ENCODE data around the gene LRRC38. TPM values are rescaled to one million over a fixed set of nuclear protein-coding genes. Genes with fewer than 3 reads are reported as not detected.
"Not testable (repeated sequence)": the region's sequence is repeated elsewhere in the genome, so short reads cannot be mapped to it uniquely, and the experiment has no call there.

Gene LRRC38
- total RNA-seq, 1 donor from 2014 or later: not detected

GRCh38 chr1:13443335-13443979 is 70.3 kb downstream of the LRRC38 start:
- no peak overlapping the region for H3K27ac Mint-ChIP-seq
- no peak overlapping the region for H3K4me3 Mint-ChIP-seq (ENCODE audit: low read depth)
- H3K4me1 Mint-ChIP-seq (ENCODE audit: low read depth): no peaks in the 10 kb centered on the region
- intact Hi-C loops (cut with micrococcal nuclease): no loop called here
- no peaks in the 10 kb centered on the region for H3K27me3 Mint-ChIP-seq (ENCODE audit: low read depth)
- H3K9me3 Mint-ChIP-seq: no peaks in the 10 kb centered on the region
- DNase-seq (ENCODE audit: low spot score): no peak
- no peaks in the 10 kb centered on the region for H3K36me3 Mint-ChIP-seq (ENCODE audit: low read depth)

DNA sequence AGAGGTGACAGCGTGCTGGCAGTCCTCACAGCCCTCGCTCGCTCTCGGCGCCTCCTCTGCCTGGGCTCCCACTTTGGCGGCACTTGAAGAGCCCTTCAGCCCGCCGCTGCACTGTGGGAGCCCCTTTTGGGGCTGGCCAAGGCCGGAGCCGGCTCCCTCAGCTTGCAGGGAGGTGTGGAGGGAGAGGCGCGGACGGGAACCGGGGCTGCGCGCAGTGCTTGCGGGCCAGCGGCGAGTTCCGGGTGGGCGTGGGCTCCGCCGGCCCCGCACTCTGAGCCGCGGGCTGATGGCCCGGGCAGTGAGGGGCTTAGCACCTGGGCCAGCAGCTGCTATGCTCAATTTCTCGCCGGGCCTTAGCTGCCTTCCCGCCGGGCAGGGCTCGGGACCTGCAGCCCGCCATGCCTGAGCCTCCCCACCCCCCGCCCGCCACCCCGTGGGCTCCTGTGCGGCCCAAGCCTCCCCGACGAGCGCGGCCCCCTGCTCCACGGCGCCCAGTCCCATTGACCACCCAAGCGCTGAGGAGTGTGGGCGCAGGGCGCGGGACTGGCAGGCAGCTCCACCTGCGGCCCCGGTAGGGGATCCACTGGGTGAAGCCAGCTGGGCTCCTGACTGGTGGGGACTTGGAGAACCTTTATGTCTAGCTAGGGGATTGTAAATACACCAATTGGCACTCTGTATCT is 74.6 kb downstream of the LRRC38 start:
- H3K4me1 Mint-ChIP-seq (ENCODE audit: low read depth); H3K27me3 Mint-ChIP-seq (ENCODE audit: low read depth); H3K36me3 Mint-ChIP-seq (ENCODE audit: low read depth); H3K9me3 Mint-ChIP-seq; H3K27ac Mint-ChIP-seq; H3K4me3 Mint-ChIP-seq (ENCODE audit: low read depth); DNase-seq (ENCODE audit: low spot score); intact Hi-C loops (cut with micrococcal nuclease): not testable (repeated sequence)

- Mint-ChIP-seq H3K27ac (no peak overlapping the region), H3K36me3 (ENCODE audit: low read depth) (no peaks in the 10 kb centered on the region), H3K9me3 (no peaks in the 10 kb centered on the region), H3K27me3 (ENCODE audit: low read depth) (no peaks in the 10 kb centered on the region), H3K4me1 (ENCODE audit: low read depth) (no peaks in the 10 kb centered on the region), H3K4me3 (ENCODE audit: low read depth) (no peak overlapping the region)
- no peak for DNase-seq (ENCODE audit: low spot score)
- intact Hi-C loops (cut with micrococcal nuclease): no loop called here
Measured at GRCh38 chr1:13435458-13435857, 78.3 kb downstream of the LRRC38 start.

GRCh38 chr1:13433694-13434358 is 80.0 kb downstream of the LRRC38 start:
- intact Hi-C loops (cut with micrococcal nuclease); H3K27me3 Mint-ChIP-seq (ENCODE audit: low read depth); H3K27ac Mint-ChIP-seq; DNase-seq (ENCODE audit: low spot score); H3K9me3 Mint-ChIP-seq; H3K36me3 Mint-ChIP-seq (ENCODE audit: low read depth); H3K4me3 Mint-ChIP-seq (ENCODE audit: low read depth); H3K4me1 Mint-ChIP-seq (ENCODE audit: low read depth): not testable (repeated sequence)

DNA sequence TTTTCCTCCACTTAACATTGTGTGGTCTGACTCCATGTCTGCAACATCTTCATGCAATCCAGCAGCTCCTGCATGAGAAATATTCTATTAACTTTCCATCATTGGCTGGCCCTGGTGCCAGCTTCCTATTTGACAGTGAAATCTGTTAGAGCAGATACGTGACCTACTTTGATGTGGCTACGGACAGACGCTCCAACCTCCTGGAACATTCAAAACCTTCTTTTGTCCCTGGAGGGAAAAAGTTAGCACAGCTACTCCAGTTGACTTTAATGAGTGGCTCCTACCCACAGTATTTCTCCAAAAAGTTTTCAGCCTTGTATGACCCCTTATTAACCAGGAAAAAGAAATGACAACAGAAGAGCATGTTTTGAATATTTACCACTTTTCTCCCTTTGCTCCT is 81.6 kb downstream of the LRRC38 start:
- H3K4me3 Mint-ChIP-seq (ENCODE audit: low read depth): no peak overlapping the region
- no peaks in the 10 kb centered on the region for H3K36me3 Mint-ChIP-seq (ENCODE audit: low read depth)
- H3K4me1 Mint-ChIP-seq (ENCODE audit: low read depth): no peaks in the 10 kb centered on the region
- H3K27ac Mint-ChIP-seq: no peak overlapping the region
- intact Hi-C loops (cut with micrococcal nuclease): no loop called here
- DNase-seq (ENCODE audit: low spot score): no peak
- H3K27me3 Mint-ChIP-seq (ENCODE audit: low read depth): no peaks in the 10 kb centered on the region
- H3K9me3 Mint-ChIP-seq: no peaks in the 10 kb centered on the region

DNA sequence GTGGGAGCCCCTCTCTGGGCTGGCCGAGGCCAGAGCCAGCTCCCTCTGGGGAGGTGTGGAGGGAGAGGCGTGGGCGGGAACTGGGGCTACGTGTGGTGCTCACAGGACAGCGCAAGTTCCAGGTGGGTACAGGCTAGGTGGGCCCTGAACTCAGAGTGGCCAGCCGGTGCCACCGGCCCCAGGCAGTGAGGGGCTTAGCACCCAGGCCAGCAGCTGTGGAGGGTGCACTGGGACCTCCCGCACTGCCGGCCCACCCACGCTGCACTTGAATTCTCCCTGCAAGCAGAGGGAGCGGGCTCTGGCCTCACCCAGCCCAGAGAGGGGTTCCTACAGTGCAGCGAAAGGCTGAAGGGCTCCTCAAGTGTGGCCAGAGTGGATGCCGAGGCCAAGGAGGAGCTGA is 83.3 kb downstream of the LRRC38 start:
- Mint-ChIP-seq H3K4me1 (ENCODE audit: low read depth) (no peaks in the 10 kb centered on the region), H3K4me3 (ENCODE audit: low read depth) (no peak overlapping the region), H3K27ac (no peak overlapping the region), H3K36me3 (ENCODE audit: low read depth) (no peaks in the 10 kb centered on the region), H3K9me3 (no peaks in the 10 kb centered on the region), H3K27me3 (ENCODE audit: low read depth) (no peaks in the 10 kb centered on the region)
- intact Hi-C loops (cut with micrococcal nuclease): no loop called here
- no peak for DNase-seq (ENCODE audit: low spot score)

Other genes starting within 250 kb of the LRRC38 start
- not detected in 2 replicates for gene PRAMEF8, start 228.9 kb downstream of the LRRC38 start, total RNA-seq
- gene PRAMEF33, start 210.5 kb downstream of the LRRC38 start, total RNA-seq: not detected in 2 replicates
- not detected in 2 replicates for gene PRAMEF15, start 198.4 kb downstream of the LRRC38 start, total RNA-seq
- not detected in 2 replicates for gene PRAMEF14, start 166.9 kb downstream of the LRRC38 start, total RNA-seq
- gene PRAMEF19, start 142.1 kb downstream of the LRRC38 start, total RNA-seq: not detected in 2 replicates
- not detected in 2 replicates for gene PRAMEF17, start 124.4 kb downstream of the LRRC38 start, total RNA-seq
- gene PRAMEF20, start 103.6 kb downstream of the LRRC38 start, total RNA-seq: not detected in 2 replicates
- not detected in 2 replicates for gene PDPN, start 69.8 kb upstream of the LRRC38 start, total RNA-seq
- 45.0 and 47.3 TPM in 2 replicates for gene PRDM2, start 186.2 kb upstream of the LRRC38 start, total RNA-seq